Measurements from ENCODE around the gene ERBB4. TPM values are rescaled to one million over a fixed set of nuclear protein-coding genes. Genes with fewer than 3 reads are reported as not detected.

ERBB4 gene
- total RNA-seq, 6 donors from 2014 or later, result 3.3 to 24.2 (median 11.7) TPM

DNA sequence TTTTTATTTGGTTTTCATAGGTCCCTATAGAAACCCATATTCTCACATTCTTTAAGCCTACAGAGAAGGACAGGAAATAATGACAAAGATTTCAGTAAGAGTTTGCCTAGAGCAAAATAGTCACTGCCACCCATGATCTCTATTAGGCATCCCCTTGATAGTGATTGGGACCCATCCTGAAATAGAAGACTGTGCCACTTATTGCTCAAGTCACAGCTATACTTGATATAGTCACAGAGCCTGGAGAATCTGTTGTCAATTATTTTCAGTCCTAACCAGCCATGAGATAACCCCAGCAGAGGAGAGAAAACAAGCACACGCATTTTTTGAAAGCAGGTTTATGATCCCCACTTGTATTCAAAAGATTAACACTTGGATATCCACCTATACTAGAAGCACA is 8.2 kb downstream of the ERBB4 start:
- no peak for TF ChIP-seq EP300 (IDR thresholded peaks at IDR 0.05)
- Histone ChIP-seq H3K27me3 (no peaks in the 10 kb centered on the region), H3K4me3 (no peak overlapping the region), H3K27ac (no peak overlapping the region), H3K9me3 (no peaks in the 10 kb centered on the region), H3K4me1 (no peaks in the 10 kb centered on the region), H3K36me3 (no peaks in the 10 kb centered on the region)
- 89 to 100% methylated on average over 1 of the region's 1 CpG for WGBS, 2 donors
- no peak for ATAC-seq (ENCODE audit: low FRiP score in 2 of 2)
- DNase-seq, result no peak

- no peaks in the 10 kb centered on the region for H3K9me3 ChIP-seq
- TF ChIP-seq CTCF (IDR thresholded peaks at IDR 0.05), result no peak
- TF ChIP-seq POLR2A (IDR thresholded peaks at IDR 0.05), result no peak
- no peak for TF ChIP-seq POLR2AphosphoS5 (IDR thresholded peaks at IDR 0.05)
- no peak for TF ChIP-seq EP300 (IDR thresholded peaks at IDR 0.05)
- ATAC-seq (ENCODE audit: low FRiP score in 2 of 2) (no peak), DNase-seq (no peak)
- H3K36me3 ChIP-seq, result no peaks in the 10 kb centered on the region
- H3K4me3 ChIP-seq, result no peak overlapping the region
- WGBS, 2 donors, result 63 to 68% methylated on average over 6 of the region's 6 CpGs
- H3K27me3 ChIP-seq, result no peaks in the 10 kb centered on the region
- H3K27ac ChIP-seq, result no peak overlapping the region
- H3K4me1 ChIP-seq, result no peaks in the 10 kb centered on the region
Observed at GRCh38 chr2:212528106-212528856, 10.3 kb downstream of the ERBB4 start.

DNA sequence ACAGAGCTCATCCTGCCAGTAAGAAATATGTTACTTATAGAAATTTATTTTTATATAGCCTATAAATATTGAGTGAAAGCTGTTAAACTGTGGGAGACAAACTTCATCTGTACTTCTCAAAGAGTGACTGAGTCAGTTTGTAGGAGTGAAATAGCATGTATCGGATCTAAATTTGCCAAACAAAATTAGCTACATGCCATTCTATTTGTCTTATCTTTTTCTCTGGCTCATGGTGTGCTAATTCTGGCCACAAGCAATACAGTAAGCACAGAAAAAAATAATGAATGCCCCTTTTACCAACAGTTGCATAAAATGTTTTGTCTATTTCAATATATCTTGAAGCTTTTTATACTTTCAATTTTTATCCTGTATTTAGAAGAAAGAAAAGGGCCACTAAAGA is 12.5 kb downstream of the ERBB4 start:
- no peaks in the 10 kb centered on the region for H3K36me3 ChIP-seq
- TF ChIP-seq EP300 (IDR thresholded peaks at IDR 0.05) (no peak), CTCF (IDR thresholded peaks at IDR 0.05) (no peak), POLR2A (IDR thresholded peaks at IDR 0.05) (no peak), POLR2AphosphoS5 (IDR thresholded peaks at IDR 0.05) (no peak)

GRCh38 chr2:212523756-212524155 is 14.8 kb downstream of the ERBB4 start:
- Histone ChIP-seq H3K4me3 (no peak overlapping the region), H3K27ac (no peak overlapping the region), H3K36me3 (no peaks in the 10 kb centered on the region), H3K9me3 (no peaks in the 10 kb centered on the region), H3K4me1 (no peaks in the 10 kb centered on the region), H3K27me3 (no peaks in the 10 kb centered on the region)
- ATAC-seq (ENCODE audit: low FRiP score in 2 of 2), result no peak
- no peak for DNase-seq
- TF ChIP-seq EP300 (IDR thresholded peaks at IDR 0.05) (no peak), POLR2A (IDR thresholded peaks at IDR 0.05) (no peak), CTCF (IDR thresholded peaks at IDR 0.05) (no peak), POLR2AphosphoS5 (IDR thresholded peaks at IDR 0.05) (no peak)
- WGBS, 2 donors, result 61 to 83% methylated on average over 2 of the region's 2 CpGs

More for the DNA sequence above, 12.5 kb downstream of the ERBB4 start:
- Histone ChIP-seq H3K4me1 (no peaks in the 10 kb centered on the region), H3K4me3 (no peak overlapping the region), H3K9me3 (no peaks in the 10 kb centered on the region), H3K27ac (no peak overlapping the region), H3K27me3 (no peaks in the 10 kb centered on the region)
- DNase-seq (no peak), ATAC-seq (ENCODE audit: low FRiP score in 2 of 2) (no peak)
- WGBS, 2 donors, result 84 to 89% methylated on average over 1 of the region's 1 CpG

DNA sequence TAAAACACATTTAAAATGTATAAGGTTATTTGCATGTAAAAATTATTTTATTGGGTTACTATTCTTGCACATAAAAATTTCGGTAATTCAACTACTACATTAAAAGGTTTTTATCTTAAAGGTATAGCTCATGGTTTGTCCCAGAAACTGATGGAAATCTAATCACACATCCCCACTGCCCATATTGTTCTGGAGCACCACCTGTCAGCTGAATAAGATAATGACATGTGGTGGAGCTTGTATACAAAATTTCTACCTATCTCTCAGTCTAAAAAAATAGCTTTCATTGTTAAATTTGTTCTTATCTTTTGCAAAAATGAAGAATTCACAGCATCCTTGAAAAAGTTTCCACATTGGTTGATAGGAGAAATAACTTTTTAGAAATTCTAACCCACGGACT is 18.3 kb downstream of the ERBB4 start:
- WGBS, 2 donors, result 39 to 47% methylated on average over 2 of the region's 2 CpGs
- no peaks in the 10 kb centered on the region for H3K9me3 ChIP-seq
- H3K27ac ChIP-seq, result no peak overlapping the region
- DNase-seq (no peak), ATAC-seq (ENCODE audit: low FRiP score in 2 of 2) (no peak)
- TF ChIP-seq CTCF (IDR thresholded peaks at IDR 0.05) (peak in 1 of 6 experiments; percentile 8), EP300 (IDR thresholded peaks at IDR 0.05) (no peak), POLR2A (IDR thresholded peaks at IDR 0.05) (no peak), POLR2AphosphoS5 (IDR thresholded peaks at IDR 0.05) (no peak)
- H3K4me1 ChIP-seq, result no peaks in the 10 kb centered on the region
- H3K36me3 ChIP-seq, result no peaks in the 10 kb centered on the region
- no peaks in the 10 kb centered on the region for H3K27me3 ChIP-seq
- no peak overlapping the region for H3K4me3 ChIP-seq
